ENCODE measurements around the gene MRNIP. TPM values are rescaled to one million over a fixed set of nuclear protein-coding genes. Genes with fewer than 3 reads are reported as not detected.
"Not testable (repeated sequence)": the region's sequence is repeated elsewhere in the genome, so short reads cannot be mapped to it uniquely, and the experiment has no call there.

The MRNIP gene
- total and polyA plus RNA-seq, 2 experiments from 2014 or later = 28.8 to 57.5 TPM

DNA sequence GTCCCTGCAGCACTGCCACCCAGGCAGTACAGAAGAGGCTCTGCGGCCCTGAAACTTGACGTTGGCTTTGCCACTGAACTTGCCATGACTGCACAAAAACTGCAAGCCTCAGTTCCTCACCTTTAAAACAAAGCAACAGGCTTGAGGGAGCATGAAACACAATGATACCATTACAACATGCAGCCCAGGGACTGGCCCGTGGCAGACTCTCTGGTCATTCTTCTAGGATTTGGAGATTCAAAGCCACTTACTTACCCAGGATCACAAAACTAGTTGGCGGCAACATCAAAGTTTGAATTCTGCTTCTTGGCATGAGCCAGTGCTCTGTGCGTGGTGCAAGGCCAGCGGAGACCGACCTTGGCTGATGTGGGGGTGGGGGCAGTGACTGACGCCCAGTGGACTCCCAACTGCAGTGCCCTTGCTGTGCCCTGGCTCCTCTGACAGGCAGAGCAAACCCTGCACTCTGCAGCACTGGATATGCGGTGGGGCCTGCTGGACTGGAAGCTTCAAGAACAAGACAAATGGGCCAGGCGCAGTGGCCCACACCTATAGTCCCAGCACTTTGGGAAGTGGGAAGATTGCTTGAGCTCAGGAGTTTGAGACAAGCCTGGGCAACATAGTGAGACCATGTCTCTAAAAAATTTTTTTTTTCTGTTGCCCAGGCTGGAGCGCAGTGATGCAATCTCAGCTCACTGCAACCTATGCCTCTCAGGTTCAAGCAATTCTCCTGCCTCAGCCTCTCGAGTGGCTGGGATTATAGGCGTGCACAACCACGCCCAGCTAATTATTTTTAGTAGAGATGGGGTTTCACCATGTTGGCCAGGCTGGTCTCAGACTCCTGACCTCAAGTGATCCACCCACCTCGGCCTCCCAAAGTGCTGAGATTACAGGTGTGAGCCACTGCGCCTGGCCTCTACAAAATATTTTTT, 19.0 kb downstream of the MRNIP start:
- Histone ChIP-seq H3K9me3 (ENCODE audit: low read depth) (no peaks in the 10 kb centered on the region), H3K4me3 (no peak overlapping the region), H3K36me3 (peaks cover 31% of the 10 kb centered on the region), H3K4me1 (ENCODE audit: low read depth) (no peaks in the 10 kb centered on the region), H3K27me3 (no peaks in the 10 kb centered on the region), H3K27ac (no peak overlapping the region)
- DNase-seq (ENCODE audit: low read depth in 1 of 2, low spot score in 1 of 2) = peak in 1 of 2 donors; percentile 56
- TF ChIP-seq CTCF (IDR thresholded peaks at IDR 0.05; ENCODE audit: low read depth, low read length) = no peak

DNA sequence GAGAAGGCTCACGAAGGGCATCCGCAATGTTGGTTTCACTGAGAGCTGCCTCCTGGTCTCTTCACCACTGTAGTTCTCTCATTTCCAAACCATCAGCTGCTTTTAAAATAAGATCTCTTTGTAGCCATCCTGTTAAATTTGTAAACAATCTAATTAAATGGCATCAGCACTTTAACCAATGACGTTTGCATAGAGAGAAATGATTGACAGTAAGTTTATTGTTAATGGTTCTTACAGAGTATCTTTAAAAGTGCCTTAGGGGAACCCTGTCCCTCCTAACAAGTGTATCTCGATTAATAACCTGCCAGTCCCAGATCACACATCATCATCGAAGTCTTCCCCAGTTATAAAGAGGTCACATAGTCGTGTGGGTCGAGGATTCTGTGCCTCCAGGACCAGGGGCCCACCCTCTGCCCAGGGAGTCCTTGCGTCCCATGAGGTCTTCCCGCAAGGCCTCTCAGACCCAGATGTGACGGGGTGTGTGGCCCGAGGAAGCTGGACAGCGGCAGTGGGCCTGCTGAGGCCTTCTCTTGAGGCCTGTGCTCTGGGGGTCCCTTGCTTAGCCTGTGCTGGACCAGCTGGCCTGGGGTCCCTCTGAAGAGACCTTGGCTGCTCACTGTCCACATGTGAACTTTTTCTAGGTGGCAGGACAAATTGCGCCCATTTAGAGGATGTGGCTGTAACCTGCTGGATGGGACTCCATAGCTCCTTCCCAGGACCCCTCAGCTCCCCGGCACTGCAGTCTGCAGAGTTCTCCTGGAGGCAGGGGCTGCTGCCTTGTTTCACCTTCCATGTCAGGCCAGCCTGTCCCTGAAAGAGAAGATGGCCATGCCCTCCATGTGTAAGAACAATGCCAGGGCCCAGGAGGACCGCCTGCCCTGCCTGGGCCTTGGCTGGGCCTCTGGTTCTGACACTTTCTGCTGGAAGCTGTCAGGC, 21.3 kb downstream of the MRNIP start:
- H3K4me3 ChIP-seq = no peak overlapping the region
- TF ChIP-seq CTCF (IDR thresholded peaks at IDR 0.05; ENCODE audit: low read depth, low read length) = no peak
- no peaks in the 10 kb centered on the region for H3K27me3 ChIP-seq
- DNase-seq (ENCODE audit: low read depth in 1 of 2, low spot score in 1 of 2) = no peak
- no peaks in the 10 kb centered on the region for H3K9me3 ChIP-seq (ENCODE audit: low read depth)
- H3K36me3 ChIP-seq = peaks cover 45% of the 10 kb centered on the region
- no peaks in the 10 kb centered on the region for H3K4me1 ChIP-seq (ENCODE audit: low read depth)
- H3K27ac ChIP-seq = peak overlapping the region; percentile 43

GRCh38 chr5:179836225-179837019, 22.2 kb downstream of the MRNIP start:
- TF ChIP-seq CTCF (IDR thresholded peaks at IDR 0.05; ENCODE audit: low read depth, low read length) = no peak
- no peak for DNase-seq (ENCODE audit: low read depth in 1 of 2, low spot score in 1 of 2)
- H3K36me3 ChIP-seq = peaks cover 48% of the 10 kb centered on the region

GRCh38 chr5:179834871-179835270, 23.7 kb downstream of the MRNIP start:
- DNase-seq (ENCODE audit: low read depth in 1 of 2, low spot score in 1 of 2); H3K27me3 ChIP-seq; H3K4me1 ChIP-seq (ENCODE audit: low read depth); H3K27ac ChIP-seq; H3K4me3 ChIP-seq; H3K9me3 ChIP-seq (ENCODE audit: low read depth): not testable (repeated sequence)
- peaks cover 48% of the 10 kb centered on the region for H3K36me3 ChIP-seq

More at GRCh38 chr5:179836225-179837019, 22.2 kb downstream of the MRNIP start:
- Histone ChIP-seq H3K4me3 (no peak overlapping the region), H3K27ac (peak overlapping the region; percentile 43), H3K4me1 (ENCODE audit: low read depth) (no peaks in the 10 kb centered on the region), H3K9me3 (ENCODE audit: low read depth) (no peaks in the 10 kb centered on the region), H3K27me3 (no peaks in the 10 kb centered on the region)

DNA sequence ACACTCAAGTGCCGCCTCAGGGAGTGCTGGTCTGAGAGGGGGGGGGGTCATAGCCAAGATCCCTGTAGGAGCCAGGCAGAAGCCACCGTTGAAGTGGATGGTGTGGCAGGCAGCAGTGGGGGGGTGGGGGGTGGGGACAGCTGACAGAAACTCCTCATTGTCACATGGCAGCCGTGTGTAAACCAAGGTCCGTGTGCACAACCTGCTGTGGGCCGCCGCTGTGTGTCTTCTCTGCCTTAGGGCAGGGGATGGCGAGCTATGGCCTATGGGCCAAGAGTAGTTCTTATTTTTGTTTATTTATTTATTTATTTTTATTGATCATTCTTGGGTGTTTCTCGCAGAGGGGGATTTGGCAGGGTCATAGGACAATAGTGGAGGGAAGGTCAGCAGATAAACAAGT, 24.5 kb downstream of the MRNIP start:
- Histone ChIP-seq H3K9me3 (ENCODE audit: low read depth) (no peaks in the 10 kb centered on the region), H3K27ac (no peak overlapping the region), H3K36me3 (peaks cover 51% of the 10 kb centered on the region), H3K4me3 (no peak overlapping the region), H3K4me1 (ENCODE audit: low read depth) (no peaks in the 10 kb centered on the region), H3K27me3 (no peaks in the 10 kb centered on the region)
- no peak for DNase-seq (ENCODE audit: low read depth in 1 of 2, low spot score in 1 of 2)
- TF ChIP-seq CTCF (IDR thresholded peaks at IDR 0.05; ENCODE audit: low read depth, low read length) = no peak
